Measurements from ENCODE around the gene RPS5.
"Not testable (repeated sequence)": the region's sequence is repeated elsewhere in the genome, so short reads cannot be mapped to it uniquely, and the experiment has no call there.

The RPS5 gene

DNA sequence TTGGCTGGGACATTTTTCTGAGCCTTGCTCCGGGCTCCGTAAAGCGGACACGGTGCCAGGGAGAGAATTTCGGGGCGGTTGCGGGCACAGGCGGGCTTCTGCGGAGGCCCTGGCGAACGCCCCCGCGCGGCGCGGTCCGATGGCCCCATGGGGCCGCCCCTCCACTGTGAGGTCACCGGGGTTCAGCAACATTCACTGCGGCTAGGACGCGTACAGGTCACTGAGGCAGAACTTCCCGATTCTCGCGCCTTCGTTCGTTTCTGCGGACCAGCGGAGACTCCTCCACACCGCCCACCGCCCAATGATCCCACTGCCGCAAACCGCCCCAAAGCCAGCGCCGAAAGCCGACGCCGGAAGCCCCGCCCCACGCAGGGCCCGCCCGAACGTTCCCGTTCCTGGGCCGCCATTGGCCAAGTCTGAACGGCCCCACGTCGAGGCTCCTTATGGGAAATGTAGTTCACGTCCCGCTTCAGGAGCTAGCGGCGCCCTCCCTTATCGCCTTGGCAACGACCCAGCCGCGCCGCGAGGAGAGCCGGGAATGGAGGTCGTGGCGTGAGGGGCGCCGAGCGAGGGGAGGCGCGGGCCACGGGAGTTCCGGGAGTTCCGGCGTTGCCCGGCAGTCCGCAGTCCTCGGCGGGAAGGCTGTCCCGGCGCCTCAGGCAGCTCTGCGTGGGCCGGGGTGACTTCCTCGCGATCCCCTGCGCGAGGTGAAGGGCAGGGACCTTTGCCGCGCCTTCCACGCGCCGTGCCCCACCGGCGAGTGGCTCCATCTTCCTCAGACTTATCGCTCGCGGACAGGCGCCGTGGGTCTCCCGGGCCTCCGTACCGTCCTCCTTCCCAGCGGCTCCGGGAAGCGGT is 21.3 kb downstream of the RPS5 start, which contains the start of gene ZNF584:
Gene ZNF584 (plus strand): TSS at position 498 of the 858 bp plus-strand sequence. CDS start 499 bp downstream, outside the sequence.
- peak; percentile 92 for DNase-seq

GRCh38 chr19:58409010-58409790 is 22.1 kb downstream of the RPS5 start:
- DNase-seq: no peak

DNA sequence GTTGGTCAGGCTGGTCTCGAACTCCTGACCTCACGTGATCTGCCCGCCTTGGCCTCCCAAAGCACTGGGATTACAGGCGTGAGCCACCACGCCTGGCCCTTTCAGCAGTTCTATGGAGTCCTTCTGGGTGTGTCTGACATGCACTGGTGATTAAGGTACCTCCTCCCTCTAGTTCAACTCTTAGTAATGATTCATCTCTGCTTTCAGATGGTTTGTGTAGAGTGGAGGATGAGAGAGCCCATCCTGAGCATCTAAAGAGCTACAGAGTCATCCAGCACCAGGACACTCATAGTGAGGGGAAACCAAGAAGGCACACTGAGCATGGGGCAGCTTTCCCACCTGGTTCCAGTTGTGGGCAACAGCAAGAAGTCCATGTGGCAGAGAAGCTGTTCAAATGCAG is 29.5 kb downstream of the RPS5 start:
- DNase-seq: no peak

DNA sequence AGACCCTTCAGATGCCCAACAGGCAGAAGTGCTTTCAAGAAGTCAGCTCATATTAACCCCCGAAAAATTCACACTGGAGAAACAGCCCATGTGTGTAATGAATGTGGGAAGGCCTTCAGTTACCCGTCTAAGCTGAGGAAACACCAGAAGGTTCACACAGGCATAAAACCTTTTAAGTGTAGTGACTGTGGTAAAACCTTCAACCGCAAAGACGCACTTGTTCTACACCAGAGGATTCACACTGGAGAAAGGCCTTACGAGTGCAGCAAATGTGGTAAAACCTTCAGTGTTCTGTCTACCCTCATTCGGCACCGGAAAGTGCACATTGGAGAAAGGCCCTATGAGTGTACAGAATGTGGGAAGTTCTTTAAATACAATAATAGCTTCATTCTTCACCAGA is 30.0 kb downstream of the RPS5 start:
- DNase-seq: no peak

DNA sequence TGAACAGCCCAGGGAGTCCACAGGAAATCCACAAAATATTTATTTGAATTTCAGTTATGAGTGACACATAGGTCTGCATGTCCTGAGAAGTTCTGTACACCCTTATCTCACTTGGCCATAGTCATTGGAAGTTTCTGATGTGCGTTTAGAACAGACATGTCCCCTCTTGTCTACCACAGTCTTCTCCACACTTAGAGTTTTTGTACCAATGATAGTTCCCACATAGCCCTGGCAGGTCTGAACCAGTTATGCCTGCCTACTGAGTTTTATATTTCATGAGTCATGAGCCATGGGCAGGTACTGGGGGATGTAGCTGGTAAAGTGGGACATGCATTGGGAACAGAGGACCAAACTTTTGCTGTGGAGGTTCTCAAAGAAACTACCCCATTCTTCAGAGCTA is 41.5 kb downstream of the RPS5 start:
- DNase-seq: no peak

DNA sequence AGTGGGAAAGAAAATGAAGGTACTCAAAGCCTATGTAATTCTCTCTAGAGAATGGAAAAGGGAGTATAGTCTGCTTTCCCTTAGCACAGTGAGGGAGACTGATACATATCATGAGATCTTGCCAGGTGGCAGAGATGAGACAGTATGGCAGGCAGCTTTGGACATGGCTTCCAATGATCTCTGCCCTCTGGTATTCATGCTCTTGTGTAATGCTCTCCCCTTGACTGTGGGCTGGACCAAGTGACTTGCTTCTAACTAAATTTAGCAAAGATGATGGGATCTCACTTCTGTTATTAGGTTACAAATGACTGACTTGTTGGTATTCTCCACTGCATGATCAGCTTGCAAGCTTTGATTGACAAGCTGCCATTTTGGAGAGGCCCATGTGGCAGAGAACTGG is 42.7 kb downstream of the RPS5 start:
- DNase-seq: no peak

DNA sequence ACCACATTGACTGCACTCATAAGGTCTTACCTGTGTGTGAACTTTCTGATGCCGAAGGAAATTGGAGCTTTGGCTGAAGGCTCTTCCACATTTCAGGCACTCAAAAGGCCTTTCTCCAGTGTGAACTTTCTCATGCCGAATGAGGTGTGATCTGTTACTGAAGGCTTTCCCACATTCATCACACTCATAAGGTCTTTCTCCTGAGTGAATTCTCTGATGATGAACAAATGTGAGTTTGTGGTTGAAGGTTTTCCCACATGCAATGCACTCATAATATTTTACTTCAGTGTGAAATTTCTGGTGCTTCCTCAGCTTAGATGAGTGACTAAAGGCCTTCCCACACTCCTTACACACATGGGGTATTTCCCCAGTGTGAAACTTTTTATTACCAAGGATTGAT is 47.1 kb downstream of the RPS5 start:
- DNase-seq: no peak

- DNase-seq: peak; percentile 96
These were observed 52.8 kb downstream of the RPS5 start, which contains the start of gene ZNF132 for GRCh38 chr19:58439576-58440554. Gene ZNF132 (minus strand): TSS chr19:58440153. CDS start chr19:58439821, 332 bp downstream.

- no peak for DNase-seq
These were observed 53.5 kb downstream of the RPS5 start for GRCh38 chr19:58440556-58440955.

GRCh38 chr19:58442986-58443385 is 55.9 kb downstream of the RPS5 start:
- not testable (repeated sequence) for DNase-seq
